Measurements from ENCODE around the gene OPCML. TPM values are rescaled to one million over a fixed set of nuclear protein-coding genes. Genes with fewer than 3 reads are reported as not detected.

Gene OPCML
- total and polyA plus RNA-seq, 2 experiments from 2014 or later = 1.2 to 4.4 TPM

DNA sequence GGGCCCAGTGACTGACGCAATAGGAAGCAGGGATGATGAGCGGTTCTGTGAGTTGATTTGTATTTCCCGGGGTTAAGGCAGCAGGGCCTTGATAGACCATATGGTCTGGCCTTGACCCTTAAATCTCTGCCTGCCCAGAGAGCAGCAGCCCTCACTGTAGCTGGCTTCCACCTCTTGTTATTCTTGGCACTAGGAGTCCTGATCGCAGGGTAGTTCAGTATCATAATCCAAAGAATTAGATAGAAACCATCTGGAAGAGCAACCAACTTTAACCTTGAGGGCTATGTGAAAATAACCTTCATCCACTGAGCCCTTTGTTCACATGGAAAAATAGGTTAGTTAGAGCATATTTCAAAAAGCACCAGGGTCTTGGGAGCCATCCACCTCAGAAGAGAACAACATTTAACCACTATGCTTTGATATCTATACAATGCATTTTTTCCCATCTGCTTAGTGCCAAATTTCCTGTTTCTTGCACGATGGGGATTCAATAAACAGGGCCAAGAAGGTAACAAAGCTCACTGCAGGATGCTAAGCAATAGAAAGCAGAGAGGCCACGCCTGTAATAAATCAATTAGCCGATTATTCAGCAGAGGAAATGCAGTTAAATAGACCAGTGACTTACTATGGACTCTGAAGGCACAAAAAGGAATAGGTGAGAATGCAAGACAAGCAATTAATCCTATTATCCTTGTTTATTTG lies 761.3 kb downstream of the OPCML start:
- no peak for TF ChIP-seq EZH2 (IDR thresholded peaks at IDR 0.05; ENCODE audit: low read depth, unreplicated experiment)
- TF ChIP-seq ZNF114 (CRISPR knock-in tag; IDR thresholded peaks at IDR 0.05) = no peak
- TF ChIP-seq CREB1 (CRISPR knock-in tag; IDR thresholded peaks at IDR 0.05; ENCODE audit: low read depth) = no peak
- TF ChIP-seq, protein P1, sequence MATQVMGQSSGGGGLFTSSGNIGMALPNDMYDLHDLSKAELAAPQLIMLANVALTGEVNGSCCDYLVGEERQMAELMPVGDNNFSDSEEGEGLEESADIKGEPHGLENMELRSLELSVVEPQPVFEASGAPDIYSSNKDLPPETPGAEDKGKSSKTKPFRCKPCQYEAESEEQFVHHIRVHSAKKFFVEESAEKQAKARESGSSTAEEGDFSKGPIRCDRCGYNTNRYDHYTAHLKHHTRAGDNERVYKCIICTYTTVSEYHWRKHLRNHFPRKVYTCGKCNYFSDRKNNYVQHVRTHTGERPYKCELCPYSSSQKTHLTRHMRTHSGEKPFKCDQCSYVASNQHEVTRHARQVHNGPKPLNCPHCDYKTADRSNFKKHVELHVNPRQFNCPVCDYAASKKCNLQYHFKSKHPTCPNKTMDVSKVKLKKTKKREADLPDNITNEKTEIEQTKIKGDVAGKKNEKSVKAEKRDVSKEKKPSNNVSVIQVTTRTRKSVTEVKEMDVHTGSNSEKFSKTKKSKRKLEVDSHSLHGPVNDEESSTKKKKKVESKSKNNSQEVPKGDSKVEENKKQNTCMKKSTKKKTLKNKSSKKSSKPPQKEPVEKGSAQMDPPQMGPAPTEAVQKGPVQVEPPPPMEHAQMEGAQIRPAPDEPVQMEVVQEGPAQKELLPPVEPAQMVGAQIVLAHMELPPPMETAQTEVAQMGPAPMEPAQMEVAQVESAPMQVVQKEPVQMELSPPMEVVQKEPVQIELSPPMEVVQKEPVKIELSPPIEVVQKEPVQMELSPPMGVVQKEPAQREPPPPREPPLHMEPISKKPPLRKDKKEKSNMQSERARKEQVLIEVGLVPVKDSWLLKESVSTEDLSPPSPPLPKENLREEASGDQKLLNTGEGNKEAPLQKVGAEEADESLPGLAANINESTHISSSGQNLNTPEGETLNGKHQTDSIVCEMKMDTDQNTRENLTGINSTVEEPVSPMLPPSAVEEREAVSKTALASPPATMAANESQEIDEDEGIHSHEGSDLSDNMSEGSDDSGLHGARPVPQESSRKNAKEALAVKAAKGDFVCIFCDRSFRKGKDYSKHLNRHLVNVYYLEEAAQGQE (IDR thresholded peaks at IDR 0.05; ENCODE audit: unreplicated experiment) = no peak
- no peak for TF ChIP-seq ZNF331 (CRISPR knock-in tag; IDR thresholded peaks at IDR 0.05; ENCODE audit: low read depth)
- TF ChIP-seq, protein P2, sequence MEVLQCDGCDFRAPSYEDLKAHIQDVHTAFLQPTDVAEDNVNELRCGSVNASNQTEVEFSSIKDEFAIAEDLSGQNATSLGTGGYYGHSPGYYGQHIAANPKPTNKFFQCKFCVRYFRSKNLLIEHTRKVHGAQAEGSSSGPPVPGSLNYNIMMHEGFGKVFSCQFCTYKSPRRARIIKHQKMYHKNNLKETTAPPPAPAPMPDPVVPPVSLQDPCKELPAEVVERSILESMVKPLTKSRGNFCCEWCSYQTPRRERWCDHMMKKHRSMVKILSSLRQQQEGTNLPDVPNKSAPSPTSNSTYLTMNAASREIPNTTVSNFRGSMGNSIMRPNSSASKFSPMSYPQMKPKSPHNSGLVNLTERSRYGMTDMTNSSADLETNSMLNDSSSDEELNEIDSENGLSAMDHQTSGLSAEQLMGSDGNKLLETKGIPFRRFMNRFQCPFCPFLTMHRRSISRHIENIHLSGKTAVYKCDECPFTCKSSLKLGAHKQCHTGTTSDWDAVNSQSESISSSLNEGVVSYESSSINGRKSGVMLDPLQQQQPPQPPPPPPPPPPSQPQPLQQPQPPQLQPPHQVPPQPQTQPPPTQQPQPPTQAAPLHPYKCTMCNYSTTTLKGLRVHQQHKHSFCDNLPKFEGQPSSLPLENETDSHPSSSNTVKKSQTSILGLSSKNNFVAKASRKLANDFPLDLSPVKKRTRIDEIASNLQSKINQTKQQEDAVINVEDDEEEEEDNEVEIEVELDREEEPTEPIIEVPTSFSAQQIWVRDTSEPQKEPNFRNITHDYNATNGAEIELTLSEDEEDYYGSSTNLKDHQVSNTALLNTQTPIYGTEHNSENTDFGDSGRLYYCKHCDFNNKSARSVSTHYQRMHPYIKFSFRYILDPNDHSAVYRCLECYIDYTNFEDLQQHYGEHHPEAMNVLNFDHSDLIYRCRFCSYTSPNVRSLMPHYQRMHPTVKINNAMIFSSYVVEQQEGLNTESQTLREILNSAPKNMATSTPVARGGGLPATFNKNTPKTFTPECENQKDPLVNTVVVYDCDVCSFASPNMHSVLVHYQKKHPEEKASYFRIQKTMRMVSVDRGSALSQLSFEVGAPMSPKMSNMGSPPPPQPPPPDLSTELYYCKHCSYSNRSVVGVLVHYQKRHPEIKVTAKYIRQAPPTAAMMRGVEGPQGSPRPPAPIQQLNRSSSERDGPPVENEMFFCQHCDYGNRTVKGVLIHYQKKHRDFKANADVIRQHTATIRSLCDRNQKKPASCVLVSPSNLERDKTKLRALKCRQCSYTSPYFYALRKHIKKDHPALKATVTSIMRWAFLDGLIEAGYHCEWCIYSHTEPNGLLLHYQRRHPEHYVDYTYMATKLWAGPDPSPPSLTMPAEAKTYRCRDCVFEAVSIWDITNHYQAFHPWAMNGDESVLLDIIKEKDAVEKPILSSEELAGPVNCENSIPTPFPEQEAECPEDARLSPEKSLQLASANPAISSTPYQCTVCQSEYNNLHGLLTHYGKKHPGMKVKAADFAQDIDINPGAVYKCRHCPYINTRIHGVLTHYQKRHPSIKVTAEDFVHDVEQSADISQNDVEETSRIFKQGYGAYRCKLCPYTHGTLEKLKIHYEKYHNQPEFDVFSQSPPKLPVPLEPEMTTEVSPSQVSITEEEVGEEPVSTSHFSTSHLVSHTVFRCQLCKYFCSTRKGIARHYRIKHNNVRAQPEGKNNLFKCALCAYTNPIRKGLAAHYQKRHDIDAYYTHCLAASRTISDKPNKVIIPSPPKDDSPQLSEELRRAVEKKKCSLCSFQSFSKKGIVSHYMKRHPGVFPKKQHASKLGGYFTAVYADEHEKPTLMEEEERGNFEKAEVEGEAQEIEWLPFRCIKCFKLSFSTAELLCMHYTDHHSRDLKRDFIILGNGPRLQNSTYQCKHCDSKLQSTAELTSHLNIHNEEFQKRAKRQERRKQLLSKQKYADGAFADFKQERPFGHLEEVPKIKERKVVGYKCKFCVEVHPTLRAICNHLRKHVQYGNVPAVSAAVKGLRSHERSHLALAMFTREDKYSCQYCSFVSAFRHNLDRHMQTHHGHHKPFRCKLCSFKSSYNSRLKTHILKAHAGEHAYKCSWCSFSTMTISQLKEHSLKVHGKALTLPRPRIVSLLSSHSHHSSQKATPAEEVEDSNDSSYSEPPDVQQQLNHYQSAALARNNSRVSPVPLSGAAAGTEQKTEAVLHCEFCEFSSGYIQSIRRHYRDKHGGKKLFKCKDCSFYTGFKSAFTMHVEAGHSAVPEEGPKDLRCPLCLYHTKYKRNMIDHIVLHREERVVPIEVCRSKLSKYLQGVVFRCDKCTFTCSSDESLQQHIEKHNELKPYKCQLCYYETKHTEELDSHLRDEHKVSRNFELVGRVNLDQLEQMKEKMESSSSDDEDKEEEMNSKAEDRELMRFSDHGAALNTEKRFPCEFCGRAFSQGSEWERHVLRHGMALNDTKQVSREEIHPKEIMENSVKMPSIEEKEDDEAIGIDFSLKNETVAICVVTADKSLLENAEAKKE (CRISPR knock-in tag; IDR thresholded peaks at IDR 0.05) = no peak
- 0 out of 2 replicates have a peak overlapping the region, but pooled peaks have one; percentile 4 for H3K4me2 ChIP-seq
- Mint-ChIP-seq H3K4me1 (peaks cover 42% of the 10 kb centered on the region), H3K4me3 (no peak overlapping the region), H3K27me3 (ENCODE audit: insufficient read depth, low read depth, poor library complexity) (peaks cover 11% of the 10 kb centered on the region), H3K36me3 (ENCODE audit: low read depth) (no peaks in the 10 kb centered on the region), H3K9me3 (no peaks in the 10 kb centered on the region), H3K27ac (no peak overlapping the region)
- no peak for ATAC-seq
- no peaks in the 10 kb centered on the region for H3K27me3 ChIP-seq (ENCODE audit: insufficient read depth)
- no peak overlapping the region; the same call in 1 of the 2 replicates for H3K27ac ChIP-seq (ENCODE audit: low read depth)
- no peaks in the 10 kb centered on the region for H3K36me3 ChIP-seq (ENCODE audit: insufficient read depth)
- H3K4me3 ChIP-seq = no peak overlapping the region
- H4K20me1 ChIP-seq (replicated peaks; ENCODE audit: insufficient read depth) = no peaks in the 10 kb centered on the region
- H3K79me2 ChIP-seq (replicated peaks; ENCODE audit: insufficient read depth) = no peaks in the 10 kb centered on the region
- H3K9me2 ChIP-seq (ENCODE audit: insufficient read depth) = no peaks in the 10 kb centered on the region
- DNase-seq (ENCODE audit: low spot score) = no peak
- H3F3A ChIP-seq (replicated peaks; ENCODE audit: low read depth) = 0 out of 2 replicates have a peak, but pooled peaks cover 6% of the 10 kb centered on the region
- peak overlapping the region; percentile 76; the same call in 1 of the 2 replicates for H2AFZ ChIP-seq
- H3K4me1 ChIP-seq (ENCODE audit: insufficient read depth) = peaks cover 23% of the 10 kb centered on the region

Measured in GM23338 (cell line).